ENCODE results near the gene PDCD6IP.

The PDCD6IP gene

GRCh38 chr3:33884701-33885100 is 86.3 kb downstream of the PDCD6IP start:
- no peaks in the 10 kb centered on the region for H3K79me2 ChIP-seq (ENCODE audit: insufficient read depth, low read length)
- H3K36me3 ChIP-seq (ENCODE audit: insufficient read depth, low read length): no peaks in the 10 kb centered on the region
- H3K4me2 ChIP-seq (ENCODE audit: low read depth, low read length, poor library complexity, severe bottlenecking): no peak overlapping the region
- no peak for TF ChIP-seq EZH2phosphoT487 (IDR thresholded peaks at IDR 0.05; ENCODE audit: borderline replicate concordance)
- TF ChIP-seq CTCF (conservative IDR thresholded peaks at IDR 0.05; ENCODE audit: low read length): no peak
- H3K4me1 ChIP-seq (ENCODE audit: insufficient read depth, low read length, poor library complexity, severe bottlenecking): peaks cover 4% of the 10 kb centered on the region
- H3K9me2 ChIP-seq (replicated peaks; ENCODE audit: low read depth, low read length): no peaks in the 10 kb centered on the region
- no peaks in the 10 kb centered on the region for H3K27me3 ChIP-seq (ENCODE audit: insufficient read depth, low read length, poor library complexity, severe bottlenecking)
- H3K9me3 ChIP-seq (ENCODE audit: insufficient read depth, low read depth, low read length): no peaks in the 10 kb centered on the region
- H3F3A ChIP-seq (ENCODE audit: low read depth): no peaks in the 10 kb centered on the region
- no peak overlapping the region for H3K4me3 ChIP-seq (ENCODE audit: low read length, poor library complexity, severe bottlenecking)
- no peak overlapping the region for H3K9ac ChIP-seq (ENCODE audit: low read depth, low read length, poor library complexity, severe bottlenecking)
- no peaks in the 10 kb centered on the region for H4K20me1 ChIP-seq (ENCODE audit: insufficient read depth, low read length, poor library complexity, severe bottlenecking)
- no peak overlapping the region for H2AFZ ChIP-seq (ENCODE audit: low read length)

- no peak for TF ChIP-seq EZH2phosphoT487 (IDR thresholded peaks at IDR 0.05; ENCODE audit: borderline replicate concordance)
- no peak for TF ChIP-seq CTCF (conservative IDR thresholded peaks at IDR 0.05; ENCODE audit: low read length)
- Histone ChIP-seq H3K36me3 (ENCODE audit: insufficient read depth, low read length) (no peaks in the 10 kb centered on the region), H3K4me2 (ENCODE audit: low read depth, low read length, poor library complexity, severe bottlenecking) (no peak overlapping the region), H2AFZ (ENCODE audit: low read length) (no peak overlapping the region), H3K4me1 (ENCODE audit: insufficient read depth, low read length, poor library complexity, severe bottlenecking) (peaks cover 4% of the 10 kb centered on the region), H4K20me1 (ENCODE audit: insufficient read depth, low read length, poor library complexity, severe bottlenecking) (no peaks in the 10 kb centered on the region), H3K79me2 (ENCODE audit: insufficient read depth, low read length) (no peaks in the 10 kb centered on the region), H3F3A (ENCODE audit: low read depth) (no peaks in the 10 kb centered on the region), H3K9me3 (ENCODE audit: insufficient read depth, low read depth, low read length) (no peaks in the 10 kb centered on the region), H3K27me3 (ENCODE audit: insufficient read depth, low read length, poor library complexity, severe bottlenecking) (no peaks in the 10 kb centered on the region), H3K9ac (ENCODE audit: low read depth, low read length, poor library complexity, severe bottlenecking) (no peak overlapping the region), H3K4me3 (ENCODE audit: low read length, poor library complexity, severe bottlenecking) (no peak overlapping the region), H3K9me2 (replicated peaks; ENCODE audit: low read depth, low read length) (no peaks in the 10 kb centered on the region)
These were observed 87.1 kb downstream of the PDCD6IP start for GRCh38 chr3:33885496-33885895.

GRCh38 chr3:33886015-33886414 is 87.6 kb downstream of the PDCD6IP start:
- Histone ChIP-seq H3K9me2 (replicated peaks; ENCODE audit: low read depth, low read length) (no peaks in the 10 kb centered on the region), H3K4me3 (ENCODE audit: low read length, poor library complexity, severe bottlenecking) (no peak overlapping the region), H3K27me3 (ENCODE audit: insufficient read depth, low read length, poor library complexity, severe bottlenecking) (no peaks in the 10 kb centered on the region), H3K79me2 (ENCODE audit: insufficient read depth, low read length) (no peaks in the 10 kb centered on the region), H3K9ac (ENCODE audit: low read depth, low read length, poor library complexity, severe bottlenecking) (no peak overlapping the region), H3F3A (ENCODE audit: low read depth) (no peaks in the 10 kb centered on the region), H2AFZ (ENCODE audit: low read length) (no peak overlapping the region), H3K4me1 (ENCODE audit: insufficient read depth, low read length, poor library complexity, severe bottlenecking) (peaks cover 4% of the 10 kb centered on the region), H4K20me1 (ENCODE audit: insufficient read depth, low read length, poor library complexity, severe bottlenecking) (no peaks in the 10 kb centered on the region), H3K4me2 (ENCODE audit: low read depth, low read length, poor library complexity, severe bottlenecking) (no peak overlapping the region), H3K36me3 (ENCODE audit: insufficient read depth, low read length) (no peaks in the 10 kb centered on the region), H3K9me3 (ENCODE audit: insufficient read depth, low read depth, low read length) (no peaks in the 10 kb centered on the region)
- TF ChIP-seq CTCF (conservative IDR thresholded peaks at IDR 0.05; ENCODE audit: low read length) (no peak), EZH2phosphoT487 (IDR thresholded peaks at IDR 0.05; ENCODE audit: borderline replicate concordance) (no peak)

All from Loucy (cell line).